GM13977 (cell line): Measurements from ENCODE around the gene ITPRIPL2.
A peak's percentile ranks its signal among the peaks of the same experiment; 100 is the strongest.

Experiments used
- DNase-seq: peaks from one replicate; pipeline ENCODE4 v3.0.0; 2012; ENCODE audit warnings: low spot score
- in situ Hi-C: fragments of 300-500 bp; cut with MboI; formaldehyde crosslinking; loops from one replicate; pipeline ENCODE4 v1.12.0; 2022; ENCODE audit warnings: low sequenced_read_pairs, low pct_unique_long_range_greater_than_20kb, mixed read lengths, inconsistent platforms; ENCODE audit not compliant: unreplicated experiment
- TF ChIP-seq, protein P1 (sequence below): IDR thresholded peaks from 2 replicates; pipeline ENCODE4 v1.5.1; 2012; ENCODE audit warnings: mild to moderate bottlenecking, control low read depth; ENCODE audit not compliant: insufficient read depth; ENCODE audit errors: extremely low read depth, missing control alignments

ITPRIPL2 gene

DNA sequence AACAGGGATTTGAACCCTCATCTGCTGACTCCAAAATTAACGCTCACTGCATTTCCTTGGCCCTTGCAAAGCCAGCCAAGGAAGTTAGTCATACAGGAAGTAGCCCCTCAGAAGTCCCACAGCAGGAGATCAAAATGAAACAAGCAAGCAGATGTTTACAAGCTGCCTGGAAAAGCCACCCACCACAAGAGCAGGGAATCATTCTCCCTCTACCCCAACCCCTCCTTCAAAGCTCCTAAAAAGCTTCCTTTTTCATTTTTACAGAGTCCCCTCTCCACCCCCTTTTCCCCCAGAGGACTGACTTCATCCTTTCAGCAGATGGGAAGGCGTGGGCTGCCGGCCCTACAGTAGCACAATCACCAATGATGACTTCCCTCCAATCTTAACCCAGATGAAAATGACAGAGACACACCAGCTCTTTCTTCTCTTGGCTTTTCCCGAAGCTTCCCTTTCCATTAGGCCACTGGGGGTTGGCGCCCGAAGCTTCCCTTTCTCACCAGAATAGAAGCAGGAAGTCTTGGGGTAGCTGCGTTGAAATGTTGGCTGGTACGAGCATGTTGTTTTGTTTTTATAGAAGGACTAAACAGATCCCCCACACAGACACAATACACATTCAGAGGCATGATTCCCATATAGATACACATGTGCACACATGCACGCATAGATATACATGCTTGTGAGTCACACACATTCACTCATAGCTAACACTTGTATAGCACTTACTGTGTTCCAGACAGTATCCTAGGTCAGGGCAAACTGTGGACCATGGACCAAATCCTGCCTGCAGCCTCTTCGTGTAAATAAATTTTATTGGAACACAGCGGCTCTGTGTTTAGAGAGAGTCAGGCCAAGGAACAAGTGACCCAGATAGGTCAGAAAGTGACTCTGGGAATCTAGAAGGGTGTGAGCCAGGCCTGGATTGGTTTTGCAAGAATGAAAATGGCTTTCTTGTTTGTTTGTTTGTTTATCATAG, 17.4 kb downstream of the ITPRIPL2 start:
- peak; percentile 13 for DNase-seq
- in situ Hi-C loops = no loop called here
- TF ChIP-seq, protein P1, sequence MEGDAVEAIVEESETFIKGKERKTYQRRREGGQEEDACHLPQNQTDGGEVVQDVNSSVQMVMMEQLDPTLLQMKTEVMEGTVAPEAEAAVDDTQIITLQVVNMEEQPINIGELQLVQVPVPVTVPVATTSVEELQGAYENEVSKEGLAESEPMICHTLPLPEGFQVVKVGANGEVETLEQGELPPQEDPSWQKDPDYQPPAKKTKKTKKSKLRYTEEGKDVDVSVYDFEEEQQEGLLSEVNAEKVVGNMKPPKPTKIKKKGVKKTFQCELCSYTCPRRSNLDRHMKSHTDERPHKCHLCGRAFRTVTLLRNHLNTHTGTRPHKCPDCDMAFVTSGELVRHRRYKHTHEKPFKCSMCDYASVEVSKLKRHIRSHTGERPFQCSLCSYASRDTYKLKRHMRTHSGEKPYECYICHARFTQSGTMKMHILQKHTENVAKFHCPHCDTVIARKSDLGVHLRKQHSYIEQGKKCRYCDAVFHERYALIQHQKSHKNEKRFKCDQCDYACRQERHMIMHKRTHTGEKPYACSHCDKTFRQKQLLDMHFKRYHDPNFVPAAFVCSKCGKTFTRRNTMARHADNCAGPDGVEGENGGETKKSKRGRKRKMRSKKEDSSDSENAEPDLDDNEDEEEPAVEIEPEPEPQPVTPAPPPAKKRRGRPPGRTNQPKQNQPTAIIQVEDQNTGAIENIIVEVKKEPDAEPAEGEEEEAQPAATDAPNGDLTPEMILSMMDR = no peak

DNA sequence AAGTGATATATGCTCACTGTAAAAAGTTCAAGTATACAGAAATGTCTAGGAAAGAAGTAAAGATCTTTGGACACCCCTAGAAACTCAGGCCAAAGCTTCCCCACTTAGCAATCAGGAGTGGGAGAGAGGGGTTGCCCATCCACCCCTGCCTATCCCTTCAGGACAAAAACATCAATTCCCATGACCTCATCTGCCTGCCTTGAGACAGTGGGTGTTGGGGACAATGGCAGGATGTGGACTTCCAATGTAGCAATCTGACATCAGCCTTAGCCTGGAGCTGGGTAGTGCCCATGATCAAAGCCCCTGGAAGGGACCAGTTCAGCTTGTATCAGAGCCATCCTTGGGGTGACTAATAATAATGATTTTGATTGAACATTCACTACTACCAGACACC, 18.1 kb downstream of the ITPRIPL2 start:
- DNase-seq = no peak

DNA sequence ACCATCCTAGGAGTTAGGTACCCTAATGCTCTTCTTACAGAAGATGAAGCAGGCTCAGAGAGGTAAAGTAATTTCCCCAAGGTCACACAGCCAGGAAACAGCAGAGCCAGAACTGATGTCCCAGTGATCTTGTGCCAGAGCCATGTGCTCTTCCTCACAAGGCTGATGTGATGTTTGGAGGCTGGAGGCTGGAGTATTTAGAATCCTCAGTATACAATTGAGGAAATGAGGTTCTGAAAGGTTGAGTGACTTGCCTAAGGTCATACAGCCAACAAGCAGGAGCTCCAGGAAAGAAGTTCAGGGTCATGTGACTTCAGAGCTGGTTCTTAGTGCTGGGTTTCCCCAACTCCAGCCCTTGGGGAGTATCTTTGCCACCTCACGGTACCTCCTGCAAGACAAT, 18.5 kb downstream of the ITPRIPL2 start:
- in situ Hi-C loops = no loop called here
- TF ChIP-seq, protein P1 = no peak
- no peak for DNase-seq

More for the DNA sequence above, 18.1 kb downstream of the ITPRIPL2 start:
- TF ChIP-seq, protein P1 = no peak
- in situ Hi-C loops = no loop called here

DNA sequence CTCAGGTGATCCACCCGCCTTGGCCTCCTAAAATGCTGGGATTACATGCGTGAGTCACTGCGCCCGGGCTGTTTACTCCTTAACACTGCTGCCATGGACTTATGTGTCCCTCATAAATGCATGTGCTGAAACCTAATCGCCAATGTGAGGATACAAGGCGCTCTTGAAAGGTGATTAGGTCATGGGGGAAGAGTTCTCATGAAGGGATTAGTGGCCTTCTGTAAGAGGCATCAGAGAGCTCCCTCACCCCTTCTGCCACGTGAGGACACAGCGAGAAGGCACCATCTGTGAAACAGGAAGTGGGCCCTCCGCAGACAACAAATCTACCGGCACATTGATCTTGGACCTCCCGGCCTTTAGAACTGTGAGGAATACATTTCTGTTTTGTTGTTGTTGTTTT, 19.1 kb downstream of the ITPRIPL2 start:
- DNase-seq = no peak
- TF ChIP-seq, protein P1 = no peak
- in situ Hi-C loops = no loop called here

DNA sequence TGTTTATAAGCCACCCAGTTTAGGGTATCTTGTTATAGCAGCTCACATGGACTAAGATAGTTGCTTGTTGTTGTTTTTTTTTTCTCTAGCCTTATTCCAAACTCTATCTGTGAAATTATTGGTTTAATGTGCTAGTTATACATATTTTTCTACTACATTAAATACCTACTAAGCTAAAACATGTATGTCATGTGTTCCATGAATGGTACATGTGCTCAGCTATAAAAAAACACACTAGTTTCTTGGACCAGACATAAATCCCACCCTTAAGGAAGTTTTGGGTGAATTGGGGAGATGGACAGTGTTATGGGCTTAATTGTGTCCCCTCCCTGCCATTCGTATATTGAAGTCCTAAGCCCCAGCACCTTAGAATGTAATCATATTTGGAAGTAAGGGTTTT, 19.8 kb downstream of the ITPRIPL2 start:
- DNase-seq = no peak
- TF ChIP-seq, protein P1 = no peak
- in situ Hi-C loops = no loop called here

DNA sequence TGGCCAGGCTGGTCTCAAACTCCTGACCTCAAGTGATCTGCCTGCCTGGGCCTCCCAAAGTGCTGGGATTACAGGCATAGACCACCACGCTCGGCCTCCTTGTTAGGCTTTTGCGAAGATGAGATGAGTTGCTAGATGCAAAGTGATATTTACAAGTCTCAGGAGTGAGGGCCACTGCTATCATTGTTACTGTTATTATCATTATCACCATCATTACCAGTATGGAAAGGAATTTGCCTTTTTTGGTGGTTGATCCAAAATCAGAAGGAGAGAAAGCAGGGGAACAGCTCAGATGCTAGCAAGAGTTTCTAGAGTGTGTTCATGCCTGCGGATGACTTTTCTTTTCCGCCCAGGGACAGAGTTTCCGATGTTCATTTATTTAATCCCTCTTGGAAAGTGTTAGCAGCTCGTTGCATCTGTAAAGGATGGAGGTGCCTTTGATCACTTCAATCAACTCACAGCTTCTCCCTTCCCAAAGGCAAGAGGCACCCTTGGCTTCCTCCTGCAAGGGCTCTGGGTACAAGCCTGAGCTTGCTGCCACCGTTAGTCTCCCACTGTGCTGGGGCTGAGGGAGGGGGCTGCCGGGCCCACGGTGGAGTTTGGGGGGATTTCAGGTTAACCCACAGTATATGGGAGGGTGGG, 21.6 kb downstream of the ITPRIPL2 start:
- in situ Hi-C loops = no loop called here
- DNase-seq = no peak

More for the DNA sequence above, 21.6 kb downstream of the ITPRIPL2 start:
- TF ChIP-seq, protein P1 = no peak
